ENCODE data around the gene TRMT1.

TRMT1 gene

DNA sequence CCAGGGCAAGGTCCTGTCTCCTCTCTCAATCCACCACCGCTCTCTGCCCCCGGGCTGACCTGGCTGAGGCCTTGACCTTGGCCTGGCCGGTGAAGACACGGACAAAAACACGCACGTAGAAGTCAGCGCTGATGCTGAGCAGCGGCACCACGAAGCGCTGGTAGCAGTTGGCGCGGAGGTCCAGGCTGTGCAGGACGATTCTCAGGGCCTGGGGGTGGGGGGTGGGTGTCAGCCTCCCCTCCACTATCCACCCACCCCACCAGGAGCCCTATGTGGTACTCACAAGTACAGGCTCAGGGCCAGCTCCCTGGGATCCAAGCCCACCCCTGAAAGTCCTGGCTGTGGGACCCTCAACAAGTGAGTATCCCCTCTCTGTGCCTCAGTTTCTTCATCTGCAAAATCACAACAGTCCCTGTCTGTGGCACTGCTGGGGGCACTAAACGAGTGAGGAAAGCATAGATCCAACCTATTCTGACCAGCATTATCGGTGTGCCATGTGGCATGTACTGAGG lies 6.4 kb downstream of the TRMT1 start:
- no peak overlapping the region for H2AFZ ChIP-seq (ENCODE audit: low read depth, low read length)
- H3K9ac ChIP-seq (ENCODE audit: low read depth, low read length): no peak overlapping the region
- DNase-seq: no peak
- ATAC-seq (ENCODE audit: insufficient read depth, low read depth): no peak
- no peaks in the 10 kb centered on the region for H4K20me1 ChIP-seq (ENCODE audit: insufficient read depth, low read length)
- H3K4me2 ChIP-seq (ENCODE audit: insufficient read depth, low read length): no peak overlapping the region
- H3K79me2 ChIP-seq (ENCODE audit: insufficient read depth, low read length): peaks cover 5% of the 10 kb centered on the region
- no peaks in the 10 kb centered on the region for H3K27me3 ChIP-seq (ENCODE audit: insufficient read depth, low read length, poor library complexity)
- H3K9me3 ChIP-seq (ENCODE audit: insufficient read depth, low read length, severe bottlenecking): no peaks in the 10 kb centered on the region
- H3K36me3 ChIP-seq (ENCODE audit: insufficient read depth, low read length): peaks cover 46% of the 10 kb centered on the region
- H3K4me3 ChIP-seq (ENCODE audit: low read depth in 1 of 2, low read length in 2 of 2): no peak overlapping the region
- H3K4me1 ChIP-seq (ENCODE audit: insufficient read depth, low read length): peaks cover 6% of the 10 kb centered on the region
- TF ChIP-seq, protein P1, sequence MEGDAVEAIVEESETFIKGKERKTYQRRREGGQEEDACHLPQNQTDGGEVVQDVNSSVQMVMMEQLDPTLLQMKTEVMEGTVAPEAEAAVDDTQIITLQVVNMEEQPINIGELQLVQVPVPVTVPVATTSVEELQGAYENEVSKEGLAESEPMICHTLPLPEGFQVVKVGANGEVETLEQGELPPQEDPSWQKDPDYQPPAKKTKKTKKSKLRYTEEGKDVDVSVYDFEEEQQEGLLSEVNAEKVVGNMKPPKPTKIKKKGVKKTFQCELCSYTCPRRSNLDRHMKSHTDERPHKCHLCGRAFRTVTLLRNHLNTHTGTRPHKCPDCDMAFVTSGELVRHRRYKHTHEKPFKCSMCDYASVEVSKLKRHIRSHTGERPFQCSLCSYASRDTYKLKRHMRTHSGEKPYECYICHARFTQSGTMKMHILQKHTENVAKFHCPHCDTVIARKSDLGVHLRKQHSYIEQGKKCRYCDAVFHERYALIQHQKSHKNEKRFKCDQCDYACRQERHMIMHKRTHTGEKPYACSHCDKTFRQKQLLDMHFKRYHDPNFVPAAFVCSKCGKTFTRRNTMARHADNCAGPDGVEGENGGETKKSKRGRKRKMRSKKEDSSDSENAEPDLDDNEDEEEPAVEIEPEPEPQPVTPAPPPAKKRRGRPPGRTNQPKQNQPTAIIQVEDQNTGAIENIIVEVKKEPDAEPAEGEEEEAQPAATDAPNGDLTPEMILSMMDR (IDR thresholded peaks at IDR 0.05; ENCODE audit: borderline replicate concordance, extremely low read depth, low read length, poor library complexity, severe bottlenecking): no peak
- no peak for TF ChIP-seq EZH2 (IDR thresholded peaks at IDR 0.05; ENCODE audit: borderline replicate concordance, low read depth, low read length, severe bottlenecking)
- no peak overlapping the region for H3K27ac ChIP-seq (ENCODE audit: low read length)

DNA sequence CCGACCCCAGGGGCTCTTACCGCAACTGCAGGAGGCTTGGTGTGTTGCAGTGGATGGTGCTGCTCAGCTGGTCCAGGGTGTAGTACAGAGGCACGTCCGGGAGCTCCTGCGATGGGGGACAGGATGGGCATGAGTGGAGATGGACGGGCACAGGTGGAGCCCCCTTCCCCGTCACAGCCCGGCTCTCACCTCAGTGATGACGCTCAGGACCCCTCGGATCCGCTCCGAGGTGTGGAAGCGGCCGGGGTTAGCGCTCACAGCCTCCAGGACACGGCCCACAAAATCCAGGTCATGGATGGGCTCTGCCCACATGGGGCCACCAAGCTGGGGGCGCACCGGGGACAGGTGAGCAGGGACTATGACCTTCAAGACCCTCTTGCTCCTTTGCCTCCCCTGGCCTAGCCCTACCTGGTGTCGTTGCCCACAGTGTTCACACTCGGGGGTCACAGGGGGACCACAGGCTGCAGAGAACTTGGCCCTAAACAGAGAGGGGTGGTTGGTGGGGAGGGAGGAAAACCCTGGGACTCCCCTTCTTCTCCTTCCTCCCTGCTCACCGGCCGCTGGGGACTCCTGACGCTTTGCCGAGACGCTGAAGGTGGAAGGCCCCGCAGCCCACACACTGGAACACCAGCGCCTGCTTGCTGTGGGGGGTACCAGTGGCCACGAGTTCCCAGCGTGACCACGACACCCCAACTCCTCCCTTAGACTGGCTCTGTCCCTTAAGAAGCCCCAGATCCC lies 7.0 kb downstream of the TRMT1 start:
- no peaks in the 10 kb centered on the region for H3K4me1 ChIP-seq (ENCODE audit: insufficient read depth, low read length)
- no peaks in the 10 kb centered on the region for H4K20me1 ChIP-seq (ENCODE audit: insufficient read depth, low read length)
- H3K4me2 ChIP-seq (ENCODE audit: insufficient read depth, low read length): no peak overlapping the region
- H3K27ac ChIP-seq (ENCODE audit: low read length): no peak overlapping the region
- ATAC-seq (ENCODE audit: insufficient read depth, low read depth) (no peak), DNase-seq (no peak)
- no peaks in the 10 kb centered on the region for H3K9me3 ChIP-seq (ENCODE audit: insufficient read depth, low read length, severe bottlenecking)
- no peaks in the 10 kb centered on the region for H3K79me2 ChIP-seq (ENCODE audit: insufficient read depth, low read length)
- TF ChIP-seq EZH2 (IDR thresholded peaks at IDR 0.05; ENCODE audit: borderline replicate concordance, low read depth, low read length, severe bottlenecking): no peak
- TF ChIP-seq, protein P1 (IDR thresholded peaks at IDR 0.05; ENCODE audit: borderline replicate concordance, extremely low read depth, low read length, poor library complexity, severe bottlenecking): no peak
- no peak overlapping the region for H3K9ac ChIP-seq (ENCODE audit: low read depth, low read length)
- H2AFZ ChIP-seq (ENCODE audit: low read depth, low read length): no peak overlapping the region
- H3K36me3 ChIP-seq (ENCODE audit: insufficient read depth, low read length): peaks cover 41% of the 10 kb centered on the region
- H3K4me3 ChIP-seq (ENCODE audit: low read depth in 1 of 2, low read length in 2 of 2): no peak overlapping the region
- H3K27me3 ChIP-seq (ENCODE audit: insufficient read depth, low read length, poor library complexity): no peaks in the 10 kb centered on the region

DNA sequence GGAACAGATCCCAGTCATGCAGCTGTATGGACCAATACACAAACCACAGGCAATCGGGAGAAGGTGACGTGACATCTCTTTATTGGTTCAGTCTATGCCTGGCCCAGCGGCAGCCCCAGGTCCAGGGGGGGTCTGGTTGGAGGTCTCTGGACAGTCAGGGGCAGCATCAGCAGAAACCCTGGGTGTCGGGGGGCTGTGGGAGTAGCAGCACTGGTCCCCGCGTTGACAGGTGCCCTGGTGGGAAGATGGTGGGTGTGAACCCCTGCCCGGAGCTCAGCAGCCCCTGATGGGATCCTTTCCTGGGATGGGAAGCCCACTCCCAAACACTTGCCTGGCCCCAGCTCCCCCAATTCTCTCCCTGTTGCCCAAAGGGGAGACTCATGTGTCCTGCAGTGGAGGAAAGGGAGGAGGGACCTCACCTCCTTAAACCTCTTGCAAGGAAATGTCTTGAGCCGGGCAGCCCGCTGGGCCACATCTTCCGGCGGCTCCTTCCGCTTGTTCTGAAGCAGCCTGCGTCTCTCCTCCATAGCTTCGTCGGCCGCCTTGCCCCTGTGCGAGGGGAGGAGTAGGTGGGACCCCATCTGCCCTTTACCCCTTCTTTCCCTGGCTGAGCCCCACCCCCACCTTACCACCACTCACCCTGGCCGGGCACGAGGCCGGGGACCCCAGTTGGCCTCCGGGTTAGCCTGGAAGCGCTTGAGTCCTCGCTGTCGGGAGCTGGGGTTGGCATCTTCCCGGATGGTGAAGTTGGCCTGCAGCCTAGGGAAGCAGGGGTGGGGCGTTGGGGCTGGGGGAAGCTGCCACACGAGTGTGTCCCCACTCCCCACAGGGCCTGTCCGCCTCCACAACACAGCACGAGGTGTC lies 11.5 kb downstream of the TRMT1 start:
- Histone ChIP-seq H3K27ac (ENCODE audit: low read length) (no peak overlapping the region), H3K4me1 (ENCODE audit: insufficient read depth, low read length) (peaks cover 18% of the 10 kb centered on the region), H3K79me2 (ENCODE audit: insufficient read depth, low read length) (no peaks in the 10 kb centered on the region), H3K27me3 (ENCODE audit: insufficient read depth, low read length, poor library complexity) (peaks cover 9% of the 10 kb centered on the region), H3K4me2 (ENCODE audit: insufficient read depth, low read length) (no peak overlapping the region), H3K9ac (ENCODE audit: low read depth, low read length) (no peak overlapping the region), H4K20me1 (ENCODE audit: insufficient read depth, low read length) (no peaks in the 10 kb centered on the region), H2AFZ (ENCODE audit: low read depth, low read length) (no peak overlapping the region), H3K36me3 (ENCODE audit: insufficient read depth, low read length) (peaks cover 19% of the 10 kb centered on the region), H3K9me3 (ENCODE audit: insufficient read depth, low read length, severe bottlenecking) (no peaks in the 10 kb centered on the region), H3K4me3 (ENCODE audit: low read depth in 1 of 2, low read length in 2 of 2) (no peak overlapping the region)
- no peak for DNase-seq
- no peak for TF ChIP-seq EZH2 (IDR thresholded peaks at IDR 0.05; ENCODE audit: borderline replicate concordance, low read depth, low read length, severe bottlenecking)
- TF ChIP-seq, protein P1 (IDR thresholded peaks at IDR 0.05; ENCODE audit: borderline replicate concordance, extremely low read depth, low read length, poor library complexity, severe bottlenecking): no peak
- ATAC-seq (ENCODE audit: insufficient read depth, low read depth): no peak

All from DND-41 (cell line).